ENCODE measurements around the gene POU2F2. TPM values are rescaled to one million over a fixed set of nuclear protein-coding genes. Genes with fewer than 3 reads are reported as not detected.

POU2F2 gene
- total RNA-seq, 1 experiment from 2014 or later = 2.9 TPM

GRCh38 chr19:42069619-42070351 lies 62.5 kb downstream of the POU2F2 start, which contains the start of gene GRIK5:
GRIK5 (minus strand) TSS chr19:42070206; CDS start chr19:42065770, 4,436 bp downstream.
- no peaks in the 10 kb centered on the region for H3K36me3 ChIP-seq (ENCODE audit: low read depth)
- no peak for TF ChIP-seq CTCF (conservative IDR thresholded peaks at IDR 0.05)
- TF ChIP-seq EZH2 (IDR thresholded peaks at IDR 0.05; ENCODE audit: low read depth) = no peak
- no peak within 1 kb of the TSS for H2AFZ ChIP-seq
- POLR2A ChIA-PET (ENCODE audit: unreplicated experiment) = no interaction called here
- peaks cover 4% of the 10 kb centered on the region for H3K79me2 ChIP-seq (ENCODE audit: low read depth)
- no peaks in the 10 kb centered on the region for H3K9me2 ChIP-seq (ENCODE audit: insufficient read depth)
- H4K20me1 ChIP-seq (ENCODE audit: insufficient read depth) = no peaks in the 10 kb centered on the region
- BruUV-seq (replicated peaks) = no TSS peak
- DNase-seq = no peak
- peaks cover 10% of the 10 kb centered on the region; the same call in 1 of the 2 replicates for H3F3A ChIP-seq (ENCODE audit: insufficient read depth, low read depth)
- no peak within 1 kb of the TSS for H3K4me3 ChIP-seq
- H3K9me3 ChIP-seq (ENCODE audit: insufficient read depth, low read depth) = no peaks in the 10 kb centered on the region
- H3K27me3 ChIP-seq (ENCODE audit: insufficient read depth, low read depth) = peaks cover 37% of the 10 kb centered on the region
- intact Hi-C loops (cut with micrococcal nuclease; ENCODE audit: unreplicated experiment) = no loop called here
- CTCF ChIA-PET = no interaction called here
- H3K27ac ChIP-seq = no peak within 1 kb of the TSS
- H3K4me2 ChIP-seq = no peak within 1 kb of the TSS
- peaks cover 8% of the 10 kb centered on the region; the same call in 1 of the 2 replicates for H3K4me1 ChIP-seq (replicated peaks; ENCODE audit: insufficient read depth)

GRCh38 chr19:42068756-42069571 lies 63.3 kb downstream of the POU2F2 start:
- peaks cover 37% of the 10 kb centered on the region for H3K27me3 ChIP-seq (ENCODE audit: insufficient read depth, low read depth)
- H2AFZ ChIP-seq = no peak overlapping the region
- POLR2A ChIA-PET (ENCODE audit: unreplicated experiment) = no interaction called here
- no peaks in the 10 kb centered on the region for H3K9me3 ChIP-seq (ENCODE audit: insufficient read depth, low read depth)
- no peaks in the 10 kb centered on the region for H4K20me1 ChIP-seq (ENCODE audit: insufficient read depth)
- TF ChIP-seq CTCF (conservative IDR thresholded peaks at IDR 0.05) (no peak), EZH2 (IDR thresholded peaks at IDR 0.05; ENCODE audit: low read depth) (no peak)
- H3F3A ChIP-seq (ENCODE audit: insufficient read depth, low read depth) = peaks cover 10% of the 10 kb centered on the region; the same call in 1 of the 2 replicates
- intact Hi-C loops (cut with micrococcal nuclease; ENCODE audit: unreplicated experiment) = no loop called here
- no peak overlapping the region for H3K4me2 ChIP-seq
- H3K9me2 ChIP-seq (ENCODE audit: insufficient read depth) = no peaks in the 10 kb centered on the region
- no peak overlapping the region for H3K27ac ChIP-seq
- no peak overlapping the region for H3K4me3 ChIP-seq
- H3K79me2 ChIP-seq (ENCODE audit: low read depth) = no peaks in the 10 kb centered on the region
- no peak for DNase-seq
- H3K36me3 ChIP-seq (ENCODE audit: low read depth) = no peaks in the 10 kb centered on the region
- 0 out of 2 replicates have a peak, but pooled peaks cover 4% of the 10 kb centered on the region for H3K4me1 ChIP-seq (replicated peaks; ENCODE audit: insufficient read depth)
- BruUV-seq (replicated peaks) = no TSS peak
- CTCF ChIA-PET = no interaction called here

GRCh38 chr19:42068361-42068755 lies 63.9 kb downstream of the POU2F2 start:
- Histone ChIP-seq H3K9me3 (ENCODE audit: insufficient read depth, low read depth) (no peaks in the 10 kb centered on the region), H4K20me1 (ENCODE audit: insufficient read depth) (no peaks in the 10 kb centered on the region), H3K4me3 (no peak overlapping the region), H3K36me3 (ENCODE audit: low read depth) (no peaks in the 10 kb centered on the region), H3K79me2 (ENCODE audit: low read depth) (no peaks in the 10 kb centered on the region), H3K4me1 (replicated peaks; ENCODE audit: insufficient read depth) (0 out of 2 replicates have a peak, but pooled peaks cover 4% of the 10 kb centered on the region), H3K27me3 (ENCODE audit: insufficient read depth, low read depth) (peaks cover 37% of the 10 kb centered on the region), H3K4me2 (no peak overlapping the region), H3K27ac (no peak overlapping the region), H3F3A (ENCODE audit: insufficient read depth, low read depth) (peaks cover 11% of the 10 kb centered on the region; the same call in 1 of the 2 replicates), H3K9me2 (ENCODE audit: insufficient read depth) (no peaks in the 10 kb centered on the region), H2AFZ (no peak overlapping the region)
- intact Hi-C loops (cut with micrococcal nuclease; ENCODE audit: unreplicated experiment) = no loop called here
- ChIA-PET CTCF (no interaction called here), POLR2A (ENCODE audit: unreplicated experiment) (no interaction called here)
- BruUV-seq (replicated peaks) = no TSS peak
- no peak for TF ChIP-seq EZH2 (IDR thresholded peaks at IDR 0.05; ENCODE audit: low read depth)
- TF ChIP-seq CTCF (conservative IDR thresholded peaks at IDR 0.05) = no peak
- DNase-seq = no peak
